ENCODE results near the gene PSME2.

DNA sequence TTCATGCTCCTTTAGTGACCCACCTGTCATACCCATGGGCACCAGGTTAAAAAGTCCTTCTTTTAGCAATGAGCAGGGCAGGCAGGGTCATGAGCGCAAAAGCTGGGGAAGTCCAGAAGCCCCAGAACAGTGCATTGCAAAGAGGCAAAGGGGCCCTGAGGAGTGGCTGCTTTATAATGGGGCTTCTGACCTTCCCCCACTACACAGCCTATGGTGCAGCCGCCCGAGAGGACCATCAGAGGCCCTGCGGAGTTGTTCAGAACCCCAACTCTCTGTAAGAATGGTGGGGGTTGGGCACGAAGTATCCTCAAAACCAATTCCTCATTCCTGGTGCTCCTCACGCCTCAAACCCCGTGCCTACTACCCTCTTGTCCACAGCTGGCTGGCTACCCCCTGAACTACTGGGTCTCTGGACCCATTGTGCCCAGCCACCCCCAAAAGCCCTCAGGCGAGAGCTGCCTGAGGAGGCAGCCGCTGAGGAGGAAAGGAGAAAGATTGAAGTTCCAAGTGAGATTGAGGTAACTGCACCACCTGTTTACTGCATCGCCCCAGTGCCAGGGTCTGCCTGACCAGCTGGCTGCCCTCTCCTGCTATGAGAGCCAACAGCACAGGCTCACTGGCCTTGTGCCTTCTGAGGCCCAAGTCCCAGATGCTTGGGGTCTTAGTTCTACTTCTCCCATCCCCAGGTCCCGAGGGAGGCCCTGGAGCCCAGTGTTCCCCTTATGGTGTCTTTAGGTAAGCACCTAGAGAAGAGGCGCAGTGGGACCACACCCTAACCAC is 32.2 kb upstream of the PSME2 start:
- TF ChIP-seq, protein P1, sequence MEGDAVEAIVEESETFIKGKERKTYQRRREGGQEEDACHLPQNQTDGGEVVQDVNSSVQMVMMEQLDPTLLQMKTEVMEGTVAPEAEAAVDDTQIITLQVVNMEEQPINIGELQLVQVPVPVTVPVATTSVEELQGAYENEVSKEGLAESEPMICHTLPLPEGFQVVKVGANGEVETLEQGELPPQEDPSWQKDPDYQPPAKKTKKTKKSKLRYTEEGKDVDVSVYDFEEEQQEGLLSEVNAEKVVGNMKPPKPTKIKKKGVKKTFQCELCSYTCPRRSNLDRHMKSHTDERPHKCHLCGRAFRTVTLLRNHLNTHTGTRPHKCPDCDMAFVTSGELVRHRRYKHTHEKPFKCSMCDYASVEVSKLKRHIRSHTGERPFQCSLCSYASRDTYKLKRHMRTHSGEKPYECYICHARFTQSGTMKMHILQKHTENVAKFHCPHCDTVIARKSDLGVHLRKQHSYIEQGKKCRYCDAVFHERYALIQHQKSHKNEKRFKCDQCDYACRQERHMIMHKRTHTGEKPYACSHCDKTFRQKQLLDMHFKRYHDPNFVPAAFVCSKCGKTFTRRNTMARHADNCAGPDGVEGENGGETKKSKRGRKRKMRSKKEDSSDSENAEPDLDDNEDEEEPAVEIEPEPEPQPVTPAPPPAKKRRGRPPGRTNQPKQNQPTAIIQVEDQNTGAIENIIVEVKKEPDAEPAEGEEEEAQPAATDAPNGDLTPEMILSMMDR (IDR thresholded peaks at IDR 0.05), result no peak
- no peak for TF ChIP-seq POLR2A (IDR thresholded peaks at IDR 0.05)

All from suprapubic skin (tissue), 3 donors.